Stimulated activated CD8-positive, alpha-beta memory T cell treated with anti-CD3 and anti-CD28 coated beads, Interleukin-12 subunit alpha, Interleukin-12 subunit beta, amount 100 ng/mL, for 1 hour (primary cell): ENCODE results near the gene MOCS1.

Experiments
- DNase-seq: peaks from one replicate; pipeline ENCODE4 v3.0.0-alpha.2; 2020; ENCODE audit warnings: low read depth

Gene MOCS1

DNA sequence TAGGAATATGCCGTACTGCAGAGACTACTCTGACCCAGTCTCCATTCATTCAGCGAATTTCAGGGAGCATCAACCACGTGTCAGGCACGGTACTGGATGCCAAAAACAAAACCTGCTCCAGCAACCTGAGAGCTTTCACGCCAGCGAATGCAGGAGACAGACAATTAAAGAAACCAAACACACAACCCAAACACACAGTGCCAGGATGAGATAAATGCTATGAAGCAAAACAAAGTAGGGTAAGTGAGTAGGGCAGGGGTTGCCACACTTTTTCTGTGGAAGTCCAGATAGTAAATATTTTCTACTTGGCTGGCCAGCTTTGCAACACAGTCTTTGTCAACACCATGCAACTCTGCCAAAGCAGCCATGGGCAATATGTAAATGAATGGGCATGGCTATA, 10.0 kb downstream of the MOCS1 start:
- DNase-seq: no peak

DNA sequence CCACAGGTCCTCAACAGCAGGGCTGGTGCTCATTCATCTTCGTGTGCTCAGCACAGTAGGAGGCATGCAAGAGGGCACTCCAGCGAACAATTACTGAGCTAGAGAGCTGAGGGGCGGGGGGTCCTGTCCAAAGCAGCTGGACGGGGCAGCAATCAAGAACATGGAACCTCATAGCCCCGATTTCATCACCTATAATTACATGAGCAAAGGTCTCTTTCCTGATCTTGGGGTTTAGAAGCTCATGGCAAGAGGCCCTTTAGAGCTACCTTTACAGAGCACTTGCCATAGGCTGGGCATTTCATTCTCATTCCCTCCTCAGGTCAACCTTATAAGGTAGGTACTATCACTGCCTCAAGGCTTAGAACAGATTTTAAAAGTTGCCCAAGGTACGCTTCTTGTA, 10.4 kb downstream of the MOCS1 start:
- DNase-seq: no peak

DNA sequence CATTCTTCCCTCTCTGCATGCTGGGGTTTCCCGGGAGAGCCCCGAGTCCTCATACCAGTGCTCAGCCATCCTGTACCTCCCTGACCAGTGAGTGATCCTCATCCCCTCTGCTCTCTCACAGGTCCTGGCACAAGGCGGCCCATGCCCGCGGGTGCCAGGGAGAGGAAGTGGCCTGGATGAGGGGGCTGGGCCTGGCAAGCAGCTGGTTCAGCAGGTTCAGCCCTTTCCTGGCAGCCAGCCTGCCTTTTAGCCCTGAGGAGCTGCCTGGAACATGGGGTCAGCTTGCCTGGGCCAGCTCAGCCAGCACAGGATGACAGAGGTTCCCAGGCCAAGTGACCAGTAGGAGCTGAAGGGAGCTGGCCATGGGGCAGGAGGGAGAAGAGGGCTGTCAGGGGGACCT, 10.9 kb downstream of the MOCS1 start:
- no peak for DNase-seq

DNA sequence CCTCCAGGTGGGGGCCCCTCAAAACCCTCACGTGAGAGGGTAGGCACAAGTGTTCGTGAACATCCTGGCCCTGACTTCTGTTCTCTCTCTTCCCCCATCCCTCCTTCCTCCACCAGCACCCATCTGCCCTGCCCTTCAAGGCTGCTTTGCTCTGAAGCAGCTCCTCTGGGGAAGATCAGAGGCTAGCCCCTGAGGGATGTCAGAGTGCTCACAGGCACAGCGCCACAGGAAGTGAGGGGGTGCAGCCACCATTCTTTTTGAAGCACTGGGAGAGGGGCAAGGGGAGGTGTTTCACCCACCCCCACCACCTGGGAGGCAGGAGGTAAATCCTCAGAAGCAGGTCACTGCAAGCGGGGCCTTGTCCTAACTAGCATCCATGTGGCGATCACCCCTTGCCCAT, 11.4 kb downstream of the MOCS1 start:
- DNase-seq: no peak

DNA sequence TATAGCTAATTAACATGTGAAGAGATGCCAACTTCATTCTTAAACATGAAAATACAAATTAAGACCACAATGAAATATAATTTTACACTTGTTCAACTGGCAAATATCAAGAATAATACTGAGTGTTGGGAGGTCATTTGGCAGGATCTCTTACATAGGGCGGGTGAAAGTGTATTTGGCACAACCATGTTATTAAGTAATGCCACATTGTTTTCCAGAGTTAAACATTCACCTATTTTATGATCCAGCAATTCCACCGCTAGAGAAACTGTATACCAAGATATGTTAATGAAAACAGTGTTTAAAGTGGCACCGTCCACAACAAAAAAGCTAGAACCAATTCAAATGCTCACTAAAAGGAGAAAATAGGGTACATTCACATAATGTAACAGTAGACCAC, 14.1 kb downstream of the MOCS1 start:
- DNase-seq: no peak

DNA sequence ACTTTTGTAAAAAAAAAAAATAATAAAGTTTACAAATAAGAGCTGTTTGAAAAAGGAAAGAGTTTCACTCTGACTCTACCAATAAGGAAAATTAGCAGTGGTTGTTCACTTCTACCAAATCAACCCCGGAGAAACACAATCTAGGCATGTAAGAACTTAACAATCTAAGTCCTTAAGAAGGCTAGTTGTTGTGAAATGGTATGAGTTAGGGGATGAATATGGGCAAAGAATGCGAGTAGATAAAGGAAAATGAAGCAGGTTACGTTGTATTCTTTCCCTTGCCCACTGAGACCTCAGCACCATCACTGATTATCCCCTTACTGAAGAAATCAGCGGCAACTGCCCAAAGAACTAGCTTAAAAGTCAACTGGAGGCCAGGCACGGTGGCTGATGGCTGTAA, 15.4 kb downstream of the MOCS1 start:
- no peak for DNase-seq

DNA sequence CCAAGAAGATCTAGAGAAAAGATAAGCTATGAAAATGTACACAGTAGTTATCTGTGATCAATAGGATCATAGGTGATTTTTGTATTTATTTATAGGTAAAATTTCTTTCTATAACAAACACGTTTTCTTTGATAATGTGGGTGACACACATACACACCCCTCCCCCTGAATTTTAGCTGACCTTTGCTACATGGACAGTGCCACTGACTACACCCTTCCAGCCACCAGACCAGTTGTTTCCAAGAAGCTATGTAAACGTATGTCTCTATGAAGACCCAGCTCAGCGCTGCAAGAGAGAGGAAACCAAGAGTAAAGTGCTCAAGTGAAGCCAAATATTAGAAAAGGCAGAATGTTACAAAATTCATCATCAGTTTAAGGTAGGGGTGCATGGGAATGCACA, 16.3 kb downstream of the MOCS1 start:
- no peak for DNase-seq

DNA sequence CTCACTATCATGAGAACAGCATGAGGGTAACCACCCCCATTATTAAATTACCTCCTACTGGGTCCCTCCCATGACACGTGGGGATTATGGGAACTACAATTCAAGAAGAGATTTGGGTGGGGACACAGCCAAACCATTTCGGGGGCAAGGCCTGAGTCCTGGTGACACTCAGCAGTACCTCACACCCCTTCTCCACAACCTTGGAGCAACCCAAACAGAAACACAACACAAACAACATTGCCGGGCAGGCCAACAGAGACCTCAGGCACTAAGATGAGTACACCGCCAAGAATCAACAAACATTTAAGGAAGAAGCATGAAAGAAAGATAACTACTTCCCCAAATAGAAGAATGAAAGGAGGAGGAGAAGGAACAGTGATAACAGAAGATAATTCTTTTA, 16.9 kb downstream of the MOCS1 start:
- DNase-seq: no peak

DNA sequence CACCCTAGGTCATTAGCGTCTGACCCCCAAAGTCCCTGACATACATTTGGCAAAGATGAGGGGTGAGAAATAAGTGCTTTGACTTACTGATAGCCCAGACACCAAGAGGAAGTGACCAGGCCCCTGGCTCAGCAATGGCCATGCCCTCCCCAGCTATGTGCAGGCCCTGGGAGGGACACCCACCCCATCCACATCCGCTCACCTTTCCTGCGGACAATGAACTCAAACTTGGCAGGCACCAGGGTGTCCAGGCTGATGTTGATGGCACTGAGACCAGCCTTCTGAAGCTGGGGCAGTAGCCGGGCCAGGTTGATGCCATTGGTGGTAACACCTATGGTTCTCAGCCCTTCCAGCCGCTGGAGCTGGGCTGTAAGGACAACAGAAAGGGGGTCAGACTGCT, 18.4 kb downstream of the MOCS1 start:
- DNase-seq: no peak

DNA sequence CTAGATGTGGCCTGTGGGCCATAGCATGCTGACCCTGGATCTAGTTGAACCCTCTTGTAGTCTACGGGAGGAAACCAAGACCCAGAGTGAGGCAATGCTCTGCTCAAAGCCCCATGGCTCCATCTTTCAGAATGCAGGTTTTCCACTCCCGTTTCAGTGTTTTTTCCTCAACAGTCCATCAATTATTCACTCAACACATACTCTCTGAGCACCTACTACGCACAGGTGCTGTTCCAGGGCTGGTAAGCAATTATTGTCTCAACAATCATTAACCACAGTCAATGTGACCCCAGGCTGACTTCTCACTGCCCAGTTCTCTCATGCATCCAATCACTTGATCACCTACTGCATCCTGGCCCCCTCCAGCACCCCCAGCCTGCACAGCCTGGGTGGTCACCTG, 20.0 kb downstream of the MOCS1 start:
- no peak for DNase-seq

DNA sequence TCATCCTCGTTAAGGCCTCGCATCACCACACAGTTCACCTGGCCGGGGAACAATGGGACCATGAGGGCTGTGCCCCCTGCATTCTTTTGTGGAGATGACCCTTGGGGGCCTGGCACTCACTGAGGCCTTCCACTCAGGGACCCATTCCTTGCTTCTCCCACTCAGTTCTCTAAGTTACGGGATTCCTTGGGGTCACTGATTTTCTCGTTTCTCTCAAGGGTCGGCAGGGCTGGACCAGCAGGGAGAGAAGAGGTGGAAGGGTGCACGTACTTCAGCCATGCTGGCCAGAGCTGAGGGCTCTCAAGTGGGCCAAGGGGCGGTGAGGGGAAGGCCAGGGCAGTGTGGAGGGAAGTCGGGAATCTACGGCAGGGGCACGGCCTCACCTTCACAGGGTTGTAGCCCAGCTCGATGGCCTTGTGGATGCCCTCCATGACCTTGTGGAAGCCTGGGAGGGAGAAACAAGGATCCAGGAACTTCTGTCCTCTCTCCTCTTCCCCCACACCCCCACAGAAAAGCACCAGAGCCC, 20.8 kb downstream of the MOCS1 start:
- DNase-seq: no peak

DNA sequence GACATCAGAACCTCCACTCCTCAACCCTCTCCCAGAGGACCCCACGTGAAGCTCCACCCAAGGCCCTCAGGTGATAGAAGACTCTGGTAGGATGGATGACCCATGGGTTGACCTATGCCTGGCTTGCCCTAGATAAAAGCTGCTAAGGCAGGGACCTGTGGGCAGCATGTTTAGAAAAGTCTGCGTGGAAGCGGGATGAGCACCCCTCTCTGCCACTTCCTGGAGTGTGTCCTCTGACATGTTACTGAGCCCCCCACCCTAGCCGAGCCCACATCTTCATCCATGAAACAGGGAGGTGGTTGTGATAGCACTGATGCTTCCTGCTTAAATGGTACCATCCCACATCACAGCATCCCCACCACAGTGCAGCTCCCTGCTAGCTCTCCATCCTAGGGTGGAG, 21.8 kb downstream of the MOCS1 start:
- no peak for DNase-seq

DNA sequence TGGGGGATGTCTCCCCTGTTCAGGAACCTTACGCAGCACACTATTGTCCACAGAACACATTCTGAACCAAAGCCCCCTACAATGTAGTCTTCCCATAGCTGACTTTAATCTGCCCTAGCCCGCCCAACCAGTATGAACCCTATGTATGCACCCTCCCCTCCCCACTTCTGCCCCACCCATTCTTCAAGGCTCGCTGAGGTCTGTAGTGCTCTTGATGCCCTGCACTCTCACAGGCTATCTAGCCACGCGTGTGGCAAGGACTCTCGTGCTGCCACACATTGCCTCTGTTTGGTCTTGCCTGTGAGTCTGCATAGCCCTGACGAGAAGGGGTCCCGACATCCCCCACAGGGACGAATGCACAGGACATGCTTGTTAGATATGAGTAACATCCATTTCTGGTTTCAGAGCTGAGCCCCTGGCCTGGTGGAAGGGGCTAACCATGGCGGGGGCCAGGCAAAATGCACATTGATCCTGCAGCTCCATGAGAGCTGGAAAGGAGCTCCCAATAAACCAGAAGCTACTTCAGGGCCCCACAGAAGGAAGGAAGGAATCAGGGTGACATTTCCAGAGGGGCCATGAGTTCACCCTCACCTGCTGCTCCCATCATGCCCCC, 22.6 kb downstream of the MOCS1 start:
- no peak for DNase-seq

DNA sequence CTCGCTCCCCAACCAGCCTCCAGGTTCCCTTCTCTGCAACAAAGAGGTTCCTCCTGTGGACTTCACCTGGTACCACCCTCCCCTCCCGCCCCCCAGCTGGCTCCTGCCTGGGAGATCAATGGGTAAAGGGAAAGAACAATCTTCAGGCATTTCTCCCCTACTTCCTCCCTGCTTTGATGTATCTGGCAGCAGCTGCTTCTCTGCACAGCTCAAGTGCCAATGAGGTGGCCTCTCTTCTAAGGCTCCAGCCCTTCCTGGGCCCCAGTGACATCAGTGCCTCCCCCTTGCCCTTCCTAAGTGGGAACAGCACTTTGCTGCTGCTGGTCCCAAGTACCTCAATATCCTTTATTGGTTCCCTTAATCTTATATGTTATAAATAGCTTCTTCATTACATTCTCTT, 23.5 kb downstream of the MOCS1 start:
- no peak for DNase-seq

DNA sequence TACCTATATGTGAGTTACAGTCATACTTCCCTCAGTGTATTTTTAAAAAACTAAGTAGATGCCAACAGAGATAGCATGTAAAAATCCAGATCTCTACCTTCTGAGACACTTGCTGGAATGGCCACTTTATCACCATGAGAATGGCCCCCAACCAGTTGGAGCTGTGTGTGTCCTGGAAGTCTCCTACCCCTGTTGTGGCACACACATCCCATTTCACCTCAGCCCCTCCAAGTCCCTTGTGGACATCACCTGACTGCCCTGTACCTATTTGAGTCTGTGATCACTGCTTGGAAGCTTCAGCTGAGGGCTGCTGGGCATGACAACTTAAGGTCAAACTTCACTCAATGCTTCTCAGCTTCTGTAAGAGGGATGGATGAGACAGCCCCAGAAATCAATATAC, 24.1 kb downstream of the MOCS1 start:
- no peak for DNase-seq

DNA sequence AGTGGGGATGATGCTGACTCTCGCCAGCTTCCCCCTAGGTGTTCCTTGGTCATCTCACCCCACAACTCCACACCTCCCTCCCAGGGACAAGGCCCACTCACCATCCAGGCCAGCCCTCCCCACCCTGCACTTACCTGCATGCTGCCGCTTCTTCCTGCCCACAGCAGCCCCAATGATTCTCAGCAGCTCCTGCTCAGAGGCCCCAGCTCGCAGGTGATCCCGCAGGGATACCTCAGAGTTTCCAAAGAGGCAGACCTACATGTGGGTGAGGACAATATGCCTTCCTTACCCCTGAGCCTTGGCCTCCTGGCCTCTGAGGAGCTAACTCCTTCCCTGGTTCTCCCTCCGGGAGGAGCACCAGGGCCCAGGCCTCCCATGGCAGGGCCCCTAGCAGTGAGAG, 24.6 kb downstream of the MOCS1 start:
- no peak for DNase-seq

DNA sequence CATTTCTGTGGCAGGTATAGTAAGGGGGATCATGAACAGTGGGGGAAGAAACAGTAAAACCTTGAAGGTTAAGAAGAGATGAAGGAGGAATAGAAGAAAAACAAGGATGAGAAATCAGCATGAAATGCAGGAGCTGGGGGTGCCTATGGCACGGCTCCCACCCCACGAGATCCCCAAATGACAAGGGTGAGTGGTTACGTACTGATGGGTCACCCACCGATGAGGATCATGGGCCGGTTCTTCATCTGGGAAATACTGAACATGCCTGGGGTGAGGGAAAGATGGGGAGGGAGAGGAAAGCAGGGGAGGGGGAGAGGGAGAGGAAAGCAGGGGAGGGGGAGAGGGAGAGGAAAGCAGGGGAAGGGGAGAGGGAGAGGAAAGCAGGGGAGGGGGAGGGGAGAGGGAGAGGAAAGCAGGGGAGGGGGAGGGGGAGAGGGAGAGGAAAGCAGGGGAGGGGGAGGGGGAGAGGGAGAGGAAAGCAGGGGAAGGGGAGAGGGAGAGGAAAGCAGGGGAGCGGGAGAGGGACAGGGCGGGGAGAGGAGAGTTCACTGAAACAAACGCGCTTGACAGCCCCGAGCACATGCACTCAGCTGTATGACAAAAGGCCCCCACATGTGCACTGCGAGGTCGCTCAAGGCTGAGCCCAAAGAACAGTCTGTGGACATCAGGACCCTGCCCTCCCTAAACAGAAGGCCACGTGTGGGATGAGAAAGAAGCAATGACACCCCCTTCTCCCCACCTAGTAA, 25.3 kb downstream of the MOCS1 start:
- no peak for DNase-seq

DNA sequence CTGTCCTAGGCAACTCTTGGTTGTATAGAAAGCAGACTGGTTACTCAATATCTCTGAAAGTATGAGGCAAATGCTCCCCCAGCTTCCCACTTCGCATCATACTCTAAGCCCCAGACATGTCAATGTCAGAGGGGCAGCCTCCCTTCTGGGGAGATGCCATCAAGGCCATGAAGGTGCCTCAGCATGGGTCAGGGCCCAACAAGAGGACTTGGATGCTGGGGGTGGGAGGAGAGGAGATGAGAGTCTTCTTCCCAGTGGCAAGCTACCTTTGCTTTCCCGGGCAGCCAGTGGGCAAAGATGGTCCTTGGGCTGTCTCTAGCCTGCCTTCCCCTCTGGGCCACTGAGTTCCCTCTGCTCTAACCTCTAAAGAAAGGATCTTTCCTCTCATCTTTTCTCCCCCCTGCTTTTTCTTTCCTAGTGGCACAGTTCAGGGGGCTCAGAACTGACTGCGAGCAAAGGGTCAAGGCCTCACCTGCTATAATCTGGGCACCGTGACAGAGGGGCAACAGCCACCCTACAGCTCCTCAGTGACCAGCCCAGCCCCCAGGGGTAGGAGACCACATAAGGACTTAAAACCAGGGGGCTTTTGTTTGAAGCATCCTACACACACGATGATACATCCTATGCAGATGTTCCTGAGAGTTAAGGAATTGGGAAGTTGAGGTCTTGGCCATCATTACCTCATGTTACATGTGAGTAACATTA, 26.2 kb downstream of the MOCS1 start:
- DNase-seq: no peak

DNA sequence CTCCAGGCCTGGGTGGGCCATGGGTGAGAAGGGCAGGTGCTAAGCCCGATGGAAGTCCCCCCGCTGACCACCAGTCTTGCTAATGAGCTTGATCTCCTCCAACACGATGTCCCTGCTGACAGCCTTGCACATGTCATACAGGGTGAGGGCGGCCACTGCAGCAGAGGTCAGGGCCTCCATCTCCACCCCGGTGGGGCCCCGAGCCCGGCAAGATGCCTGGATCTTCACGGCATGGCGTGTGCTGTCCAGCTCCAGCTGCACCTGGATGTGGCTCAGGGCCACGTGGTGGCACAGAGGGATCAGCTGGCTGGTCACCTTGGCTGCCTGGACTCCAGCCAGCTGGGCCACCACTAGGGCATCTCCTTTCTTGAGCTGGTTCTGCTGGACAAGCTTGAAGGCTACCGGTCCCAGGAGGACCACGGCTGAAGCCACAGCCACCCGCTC, 27.9 kb downstream of the MOCS1 start:
- no peak for DNase-seq

DNA sequence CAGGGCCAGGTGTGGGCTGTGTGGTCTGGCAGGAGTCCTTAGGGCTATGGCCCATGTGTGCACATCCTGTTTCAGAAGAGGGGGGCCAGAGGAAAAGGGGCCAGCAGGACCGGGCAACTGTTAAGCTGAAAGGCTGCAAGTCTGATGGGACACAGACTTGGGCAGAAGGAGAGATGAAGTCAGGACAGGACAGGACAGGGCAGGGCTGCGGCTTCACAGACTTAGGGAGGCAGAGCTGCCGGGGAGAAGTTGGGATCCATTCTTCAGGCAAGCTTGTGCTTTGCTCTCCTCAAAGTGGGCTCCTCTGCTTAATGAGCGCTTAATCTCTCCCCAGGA, 28.7 kb downstream of the MOCS1 start:
- DNase-seq: no peak

DNA sequence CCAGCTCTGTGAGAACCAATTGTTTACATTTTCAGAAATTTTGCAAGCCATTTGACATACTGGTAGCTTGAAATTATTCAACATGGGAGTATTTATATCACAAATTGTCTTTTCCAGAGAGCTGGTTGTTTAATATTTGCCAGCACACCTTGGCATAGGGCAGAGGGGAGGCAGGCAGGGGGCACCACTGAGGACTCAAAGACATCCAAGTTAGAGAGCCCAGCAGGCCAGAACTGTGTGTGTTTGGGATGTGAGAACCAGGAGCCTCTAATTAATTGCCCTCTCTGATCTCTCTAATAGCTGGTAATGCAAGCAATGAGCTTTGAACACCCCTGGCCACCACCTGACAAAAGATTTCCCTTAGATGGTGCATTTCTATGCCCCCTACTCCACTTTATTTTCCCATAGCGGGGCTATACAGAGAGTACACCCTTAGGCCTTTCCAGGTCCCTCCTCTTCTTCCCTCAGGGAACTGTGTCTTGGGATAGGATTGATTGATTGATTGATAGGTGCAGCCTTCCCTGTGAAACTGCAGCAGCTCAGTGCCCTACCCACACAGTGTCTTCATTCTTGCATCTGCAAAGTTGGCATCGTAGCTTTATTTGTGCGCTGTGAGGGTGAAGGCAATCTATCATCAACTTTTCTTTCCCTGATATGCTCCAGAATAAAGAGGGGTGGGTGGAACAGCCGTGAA, 29.2 kb downstream of the MOCS1 start:
- no peak for DNase-seq

DNA sequence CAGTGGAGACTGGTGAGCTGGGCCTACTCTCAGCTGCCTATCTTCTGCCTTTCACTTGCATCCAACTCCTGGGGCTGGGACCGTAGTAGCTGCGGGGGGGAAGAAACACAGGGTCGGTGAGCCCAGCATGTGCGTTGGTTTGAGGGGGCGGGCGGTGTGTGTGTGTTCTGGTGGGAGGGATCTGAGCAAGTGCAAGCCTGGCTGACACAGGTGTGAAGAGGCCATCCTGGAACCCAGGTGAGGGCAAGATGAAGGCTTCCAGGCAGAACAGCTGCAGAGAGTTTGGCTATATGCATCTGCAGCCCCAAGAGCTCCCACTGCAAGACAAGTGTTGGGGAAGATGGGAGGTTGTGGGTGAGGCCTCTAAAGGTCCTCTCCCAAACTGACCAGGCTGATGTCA, 30.6 kb downstream of the MOCS1 start:
- no peak for DNase-seq
